Vagina (tissue), 2 donors: ENCODE data around the gene RNF44. TPM values are rescaled to one million over a fixed set of nuclear protein-coding genes. Genes with fewer than 3 reads are reported as not detected.

ENCODE experiments used
- DNase-seq, 2 donors: peaks; one replicate each; pipeline ENCODE4 v3.0.0-alpha.2; 2017; ENCODE audit errors: extremely low spot score in 2 of 2
- H3K27ac ChIP-seq: fragments of 200-600 bp; sonication (generic); one replicate; pipeline ENCODE4 v1.5.1; 2019
- H3K27me3 ChIP-seq: fragments of 200-600 bp; sonication (generic); one replicate; pipeline ENCODE4 v1.5.1; 2019
- H3K36me3 ChIP-seq, 2 donors: fragments of 200-600 bp; sonication (generic); one replicate each; pipeline ENCODE4 v1.5.1; 2017 to 2019
- H3K4me1 ChIP-seq: fragments of 200-600 bp; sonication (generic); one replicate; pipeline ENCODE4 v1.5.1; 2019
- H3K4me3 ChIP-seq, 2 donors: fragments of 200-600 bp; sonication (generic); 1 replicate in 1 of 2; 2 replicates in 1 of 2; pipeline ENCODE4 v1.5.1; 2016 to 2019
- H3K9me3 ChIP-seq: fragments of 200-600 bp; sonication (generic); one replicate; pipeline ENCODE4 v1.5.1; 2019
- CTCF ChIP-seq, 3 experiments: fragments of 450-650 bp in 2 of 3; fragments of 200-600 bp in 1 of 3; sonication (generic) in 1 of 3; IDR thresholded peaks; one replicate each; pipeline ENCODE4 v1.5.1; 2017 to 2019; ENCODE audit warnings: antibody characterized with exemption in 3 of 3, mild to moderate bottlenecking in 2 of 3, moderate library complexity in 2 of 3
- POLR2A ChIP-seq, 2 donors: fragments of 450-650 bp; IDR thresholded peaks; one replicate each; pipeline ENCODE4 v1.6.1; 2017; ENCODE audit warnings: antibody characterized with exemption in 2 of 2, mild to moderate bottlenecking in 2 of 2, moderate library complexity in 2 of 2
- POLR2AphosphoS5 ChIP-seq, 2 donors: sonication (generic); formaldehyde crosslinking; IDR thresholded peaks; one replicate each; pipeline ENCODE4 v1.9.0; 2017; ENCODE audit warnings: antibody characterized with exemption in 2 of 2, mild to moderate bottlenecking in 2 of 2, low read depth in 1 of 2; ENCODE audit not compliant: insufficient read depth in 1 of 2
- intact Hi-C: fragments of 100-400 bp; cut with DNase I; formaldehyde crosslinking; loops from one replicate; pipeline ENCODE4 v1.15.1; 2023
- total RNA-seq: library from RNA; depleted of rRNA; stranded (reverse); fragments of >200 nt; gene quantifications from one replicate; pipeline ENCODE4 v1.2.3, GENCODE V29; 2016

The RNF44 gene
- total RNA-seq, 1 donor from 2014 or later, result 24.6 TPM

DNA sequence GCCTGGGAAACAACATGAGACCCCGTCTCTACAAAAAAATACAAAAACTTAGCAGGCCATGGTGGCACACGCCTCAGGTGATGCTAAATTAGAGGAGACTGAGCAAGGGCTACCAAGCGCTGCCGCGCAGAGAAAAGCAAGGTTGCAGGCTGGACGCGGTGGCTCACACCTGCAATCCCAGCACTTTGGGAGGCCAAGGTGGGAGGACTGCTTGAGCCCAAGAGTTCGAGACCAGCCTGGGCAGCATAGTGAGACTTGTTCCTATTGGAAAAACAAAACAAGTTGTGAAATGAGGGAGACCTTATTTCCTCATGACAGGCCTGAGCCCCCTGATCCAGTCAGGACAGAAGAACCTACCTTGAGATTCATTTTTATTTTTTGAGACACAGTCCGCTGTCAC lies 11.5 kb downstream of the RNF44 start:
- intact Hi-C loops, result no loop called here
- Histone ChIP-seq H3K4me1 (peaks cover 12% of the 10 kb centered on the region), H3K27me3 (no peaks in the 10 kb centered on the region), H3K27ac (no peak overlapping the region), H3K9me3 (no peaks in the 10 kb centered on the region), H3K4me3 (no peak overlapping the region), H3K36me3 (peaks cover 0 to 26% of the 10 kb centered on the region in 2 donors)
- no peak for DNase-seq
- TF ChIP-seq CTCF (IDR thresholded peaks at IDR 0.05) (no peak), POLR2A (IDR thresholded peaks at IDR 0.05) (no peak)

DNA sequence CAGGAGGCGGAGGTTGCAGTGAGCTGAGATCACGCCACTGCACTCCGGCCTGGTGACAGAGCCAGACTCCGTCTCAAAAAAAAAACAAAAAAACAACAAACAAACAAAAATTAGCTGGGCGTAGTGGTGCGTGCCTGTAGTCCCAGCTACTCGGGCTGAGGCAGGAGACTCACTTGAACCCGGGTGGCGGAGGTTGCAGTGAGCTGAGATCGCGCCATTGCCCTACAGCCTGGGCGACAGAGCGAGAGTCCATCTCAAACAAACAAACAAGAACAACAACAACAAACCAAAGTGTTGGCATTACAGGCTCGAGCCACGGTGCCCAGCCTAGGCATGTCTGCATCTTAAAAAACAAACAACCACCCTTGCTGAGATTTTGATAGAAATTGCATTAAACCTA lies 12.2 kb downstream of the RNF44 start:
- H3K27ac ChIP-seq, result no peak overlapping the region
- no peaks in the 10 kb centered on the region for H3K9me3 ChIP-seq
- intact Hi-C loops, result no loop called here
- no peak overlapping the region for H3K4me3 ChIP-seq
- H3K36me3 ChIP-seq, result peaks cover 0 to 26% of the 10 kb centered on the region in 2 donors
- TF ChIP-seq CTCF (IDR thresholded peaks at IDR 0.05), result no peak
- no peak for TF ChIP-seq POLR2AphosphoS5 (IDR thresholded peaks at IDR 0.05; ENCODE audit: insufficient read depth in 1 of 2, low read depth in 1 of 2)
- no peak for TF ChIP-seq POLR2A (IDR thresholded peaks at IDR 0.05)
- DNase-seq, result no peak
- no peaks in the 10 kb centered on the region for H3K27me3 ChIP-seq
- peaks cover 8% of the 10 kb centered on the region for H3K4me1 ChIP-seq

DNA sequence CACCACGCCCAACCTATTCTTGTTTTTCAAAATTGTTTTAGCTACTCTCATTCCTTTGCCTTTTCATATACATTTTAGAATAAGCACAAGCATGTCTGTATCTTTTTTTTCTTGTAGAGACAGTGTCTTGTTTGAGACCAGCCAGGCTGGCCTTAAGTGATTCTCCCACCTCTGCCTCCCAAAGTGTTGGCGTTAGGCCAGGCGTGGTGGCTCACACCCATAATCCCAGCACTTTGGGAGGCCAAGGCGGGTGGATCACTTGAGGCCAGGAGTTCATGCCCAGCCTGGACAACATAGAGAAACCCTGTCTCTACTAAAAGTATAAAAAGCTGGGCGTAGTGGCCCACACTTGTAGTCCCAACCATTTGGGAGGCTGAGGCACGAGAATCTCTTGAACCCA lies 13.1 kb downstream of the RNF44 start:
- Histone ChIP-seq H3K9me3 (no peaks in the 10 kb centered on the region), H3K4me3 (no peak overlapping the region), H3K36me3 (peaks cover 0 to 18% of the 10 kb centered on the region in 2 donors), H3K4me1 (peaks cover 8% of the 10 kb centered on the region), H3K27me3 (no peaks in the 10 kb centered on the region), H3K27ac (no peak overlapping the region)
- intact Hi-C loops, result no loop called here
- no peak for TF ChIP-seq CTCF (IDR thresholded peaks at IDR 0.05)
- no peak for TF ChIP-seq POLR2AphosphoS5 (IDR thresholded peaks at IDR 0.05; ENCODE audit: insufficient read depth in 1 of 2, low read depth in 1 of 2)
- TF ChIP-seq POLR2A (IDR thresholded peaks at IDR 0.05), result no peak
- no peak for DNase-seq

- H3K9me3 ChIP-seq, result no peaks in the 10 kb centered on the region
- H3K27ac ChIP-seq, result no peak overlapping the region
- no peak overlapping the region for H3K4me3 ChIP-seq
- no peaks in the 10 kb centered on the region for H3K27me3 ChIP-seq
- intact Hi-C loops, result no loop called here
- no peak for DNase-seq
- no peak for TF ChIP-seq POLR2AphosphoS5 (IDR thresholded peaks at IDR 0.05; ENCODE audit: insufficient read depth in 1 of 2, low read depth in 1 of 2)
- TF ChIP-seq CTCF (IDR thresholded peaks at IDR 0.05), result no peak
- TF ChIP-seq POLR2A (IDR thresholded peaks at IDR 0.05), result no peak
- H3K36me3 ChIP-seq, result peaks cover 0 to 2% of the 10 kb centered on the region in 2 donors
- H3K4me1 ChIP-seq, result no peaks in the 10 kb centered on the region
These were observed 15.4 kb downstream of the RNF44 start for GRCh38 chr5:176521699-176522263.

DNA sequence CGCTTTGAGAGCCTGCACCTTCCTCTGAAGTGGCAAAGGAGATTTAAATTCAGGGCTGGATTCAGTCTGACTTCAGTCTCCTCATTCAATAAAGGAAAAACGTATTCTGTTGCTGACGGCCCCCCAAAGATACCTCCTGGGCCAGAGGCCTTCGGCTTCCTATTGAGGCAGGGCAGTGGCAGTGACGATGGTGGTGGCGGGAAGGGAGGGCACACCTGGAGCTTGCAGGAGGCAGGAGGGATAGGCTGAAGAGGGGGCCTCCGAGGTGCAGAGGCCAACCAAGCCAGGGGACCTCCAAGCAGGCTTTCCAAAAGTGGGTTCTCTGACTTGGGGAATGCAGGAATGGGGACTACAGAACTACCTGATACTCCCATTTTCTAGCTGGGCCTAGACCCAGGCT lies 15.9 kb downstream of the RNF44 start:
- Histone ChIP-seq H3K27ac (no peak overlapping the region), H3K4me3 (no peak overlapping the region), H3K27me3 (no peaks in the 10 kb centered on the region), H3K4me1 (no peaks in the 10 kb centered on the region), H3K9me3 (no peaks in the 10 kb centered on the region), H3K36me3 (no peaks in the 10 kb centered on the region)
- no peak for DNase-seq
- TF ChIP-seq CTCF (IDR thresholded peaks at IDR 0.05) (no peak), POLR2AphosphoS5 (IDR thresholded peaks at IDR 0.05; ENCODE audit: insufficient read depth in 1 of 2, low read depth in 1 of 2) (no peak), POLR2A (IDR thresholded peaks at IDR 0.05) (no peak)
- intact Hi-C loops, result no loop called here
